Cardiac muscle cell (in vitro differentiated cells and primary cell): ENCODE measurements around the gene ZSCAN25. TPM values are rescaled to one million over a fixed set of nuclear protein-coding genes. Genes with fewer than 3 reads are reported as not detected.
"Not testable (repeated sequence)": the region's sequence is repeated elsewhere in the genome, so short reads cannot be mapped to it uniquely, and the experiment has no call there.

Experiments
- DNase-seq, 2 donors: peaks; one replicate each; pipeline versions ENCODE4 v3.0.0 to v3.0.0-alpha.2; 2010 to 2017; ENCODE audit warnings: low read depth in 1 of 2, low spot score in 1 of 2
- H3K27ac ChIP-seq: fragments of 200-600 bp; sonication (generic); 2 replicates; pipeline ENCODE4 v1.5.1; 2016
- H3K27me3 ChIP-seq: fragments of 200-600 bp; sonication (generic); 2 replicates; pipeline ENCODE4 v1.6.0; 2016; ENCODE audit warnings: control low read depth
- H3K36me3 ChIP-seq: fragments of 200-600 bp; sonication (generic); 2 replicates; pipeline ENCODE4 v1.5.1; 2016; ENCODE audit warnings: control low read depth
- H3K4me1 ChIP-seq: fragments of 200-600 bp; sonication (generic); 2 replicates; pipeline ENCODE4 v1.8.1; 2017; ENCODE audit warnings: low read depth, mild to moderate bottlenecking, mixed run types
- H3K4me3 ChIP-seq: fragments of 200-600 bp; sonication (generic); 2 replicates; pipeline ENCODE4 v1.5.1; 2016; ENCODE audit warnings: mild to moderate bottlenecking
- H3K9me3 ChIP-seq: fragments of 200-600 bp; sonication (generic); 2 replicates; pipeline ENCODE4 v1.5.1; 2017; ENCODE audit warnings: low read depth, mild to moderate bottlenecking, control low read depth
- polyA plus RNA-seq: library from polyadenylated mRNA; unstranded; fragments of >200 nt; fragmentation: Nextera tagmentation; extraction: Ambion mirVana; gene quantifications from 2 replicates; pipeline ENCODE4 v1.2.1, GENCODE V29; 2016
- total RNA-seq: library from RNA; depleted of rRNA; stranded (reverse); fragments of >200 nt; gene quantifications from 2 replicates; pipeline ENCODE4 v1.2.3, GENCODE V29; 2016
- TF ChIP-seq, protein P1 (sequence below): IDR thresholded peaks from 2 replicates; pipeline ENCODE4 v1.5.1; 2012; ENCODE audit warnings: low read depth, mild to moderate bottlenecking, low read length

The ZSCAN25 gene
- total and polyA plus RNA-seq, 2 experiments from 2014 or later: 13.8 to 22.8 TPM

GRCh38 chr7:99579956-99580777 lies 36.6 kb upstream of the ZSCAN25 start:
- Histone ChIP-seq H3K27me3 (no peaks in the 10 kb centered on the region), H3K4me3 (peak overlapping the region; percentile 42), H3K36me3 (no peaks in the 10 kb centered on the region), H3K9me3 (no peaks in the 10 kb centered on the region), H3K27ac (peak overlapping the region; percentile 20), H3K4me1 (no peaks in the 10 kb centered on the region)
- TF ChIP-seq, protein P1, sequence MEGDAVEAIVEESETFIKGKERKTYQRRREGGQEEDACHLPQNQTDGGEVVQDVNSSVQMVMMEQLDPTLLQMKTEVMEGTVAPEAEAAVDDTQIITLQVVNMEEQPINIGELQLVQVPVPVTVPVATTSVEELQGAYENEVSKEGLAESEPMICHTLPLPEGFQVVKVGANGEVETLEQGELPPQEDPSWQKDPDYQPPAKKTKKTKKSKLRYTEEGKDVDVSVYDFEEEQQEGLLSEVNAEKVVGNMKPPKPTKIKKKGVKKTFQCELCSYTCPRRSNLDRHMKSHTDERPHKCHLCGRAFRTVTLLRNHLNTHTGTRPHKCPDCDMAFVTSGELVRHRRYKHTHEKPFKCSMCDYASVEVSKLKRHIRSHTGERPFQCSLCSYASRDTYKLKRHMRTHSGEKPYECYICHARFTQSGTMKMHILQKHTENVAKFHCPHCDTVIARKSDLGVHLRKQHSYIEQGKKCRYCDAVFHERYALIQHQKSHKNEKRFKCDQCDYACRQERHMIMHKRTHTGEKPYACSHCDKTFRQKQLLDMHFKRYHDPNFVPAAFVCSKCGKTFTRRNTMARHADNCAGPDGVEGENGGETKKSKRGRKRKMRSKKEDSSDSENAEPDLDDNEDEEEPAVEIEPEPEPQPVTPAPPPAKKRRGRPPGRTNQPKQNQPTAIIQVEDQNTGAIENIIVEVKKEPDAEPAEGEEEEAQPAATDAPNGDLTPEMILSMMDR: peak; percentile 45
- DNase-seq: peak; percentile 35 to 86

- Histone ChIP-seq H3K27ac (peak overlapping the region; percentile 20), H3K4me3 (peak overlapping the region; percentile 42)
- H3K36me3 ChIP-seq, H3K9me3 ChIP-seq, H3K4me1 ChIP-seq, DNase-seq, H3K27me3 ChIP-seq: not testable (repeated sequence)
Observed at GRCh38 chr7:99580778-99581332, 35.9 kb upstream of the ZSCAN25 start.

DNA sequence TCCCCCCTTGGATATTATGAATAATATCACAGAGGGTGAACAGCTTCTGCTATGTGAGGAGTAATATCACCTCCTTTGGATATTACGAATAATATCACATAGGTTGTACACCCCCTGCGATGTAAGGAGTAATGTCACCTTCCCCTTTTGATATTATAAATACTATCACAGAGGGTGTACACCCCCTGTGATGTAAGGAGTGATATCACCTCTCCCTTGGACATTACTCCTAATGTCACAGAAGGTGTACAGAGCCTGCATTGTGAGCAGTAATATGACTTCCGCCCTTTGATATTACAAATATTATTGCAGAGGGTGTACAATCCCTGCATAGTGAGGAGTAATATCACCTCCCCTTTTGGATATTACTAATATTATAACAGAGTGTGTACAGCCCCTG lies 27.9 kb upstream of the ZSCAN25 start:
- no peak for DNase-seq
- H3K27ac ChIP-seq: no peak overlapping the region
- H3K9me3 ChIP-seq: peaks cover 5% of the 10 kb centered on the region
- H3K4me1 ChIP-seq: no peaks in the 10 kb centered on the region
- TF ChIP-seq, protein P1: no peak
- H3K36me3 ChIP-seq: no peaks in the 10 kb centered on the region
- H3K27me3 ChIP-seq: no peaks in the 10 kb centered on the region
- no peak overlapping the region for H3K4me3 ChIP-seq

DNA sequence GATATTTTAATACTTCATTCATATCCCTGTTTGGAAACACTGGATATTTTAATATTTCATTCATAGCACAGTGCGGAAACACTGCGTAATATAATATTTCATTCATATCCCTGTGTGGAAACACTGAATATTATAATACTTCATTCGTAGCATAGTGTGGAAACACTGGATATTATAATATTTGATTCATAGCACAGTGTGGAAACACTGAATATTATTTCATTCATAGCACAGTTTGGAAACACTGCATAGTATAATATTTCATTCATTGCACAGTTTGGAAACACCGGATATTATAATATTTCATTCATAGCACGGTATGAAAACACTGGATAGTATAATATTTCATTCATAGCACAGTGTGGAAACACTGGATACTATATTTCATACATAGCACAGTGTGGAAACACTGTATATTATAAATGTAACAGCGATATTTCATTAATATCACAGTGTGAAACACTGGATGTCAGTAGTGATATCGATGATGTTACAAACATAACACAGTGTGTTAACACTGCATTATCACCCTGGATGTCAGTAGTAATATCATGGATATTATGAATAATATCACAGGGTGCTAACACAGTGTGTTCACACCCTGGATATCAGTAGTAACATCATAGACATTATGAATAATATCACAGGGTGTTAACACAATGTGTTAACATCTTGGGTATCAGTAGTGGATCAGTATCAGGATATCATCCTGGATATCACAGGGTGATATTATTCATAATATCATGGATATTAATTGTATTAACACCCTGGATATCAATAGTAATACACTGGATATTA lies 21.6 kb upstream of the ZSCAN25 start:
- peaks cover 3% of the 10 kb centered on the region for H3K9me3 ChIP-seq
- DNase-seq: no peak
- H3K4me1 ChIP-seq: no peaks in the 10 kb centered on the region
- no peak overlapping the region for H3K27ac ChIP-seq
- H3K36me3 ChIP-seq: no peaks in the 10 kb centered on the region
- no peak overlapping the region for H3K4me3 ChIP-seq
- TF ChIP-seq, protein P1: no peak
- H3K27me3 ChIP-seq: no peaks in the 10 kb centered on the region

GRCh38 chr7:99596408-99596955 lies 20.3 kb upstream of the ZSCAN25 start:
- Histone ChIP-seq H3K27ac (no peak overlapping the region), H3K9me3 (no peaks in the 10 kb centered on the region), H3K36me3 (no peaks in the 10 kb centered on the region), H3K4me3 (no peak overlapping the region), H3K4me1 (no peaks in the 10 kb centered on the region), H3K27me3 (no peaks in the 10 kb centered on the region)
- DNase-seq: no peak
- TF ChIP-seq, protein P1: no peak
